ENCODE measurements around the gene OBSCN. TPM values are rescaled to one million over a fixed set of nuclear protein-coding genes. Genes with fewer than 3 reads are reported as not detected.

Gene OBSCN
- total and polyA plus RNA-seq, 11 donors = 155 to 524 (median 354) TPM

DNA sequence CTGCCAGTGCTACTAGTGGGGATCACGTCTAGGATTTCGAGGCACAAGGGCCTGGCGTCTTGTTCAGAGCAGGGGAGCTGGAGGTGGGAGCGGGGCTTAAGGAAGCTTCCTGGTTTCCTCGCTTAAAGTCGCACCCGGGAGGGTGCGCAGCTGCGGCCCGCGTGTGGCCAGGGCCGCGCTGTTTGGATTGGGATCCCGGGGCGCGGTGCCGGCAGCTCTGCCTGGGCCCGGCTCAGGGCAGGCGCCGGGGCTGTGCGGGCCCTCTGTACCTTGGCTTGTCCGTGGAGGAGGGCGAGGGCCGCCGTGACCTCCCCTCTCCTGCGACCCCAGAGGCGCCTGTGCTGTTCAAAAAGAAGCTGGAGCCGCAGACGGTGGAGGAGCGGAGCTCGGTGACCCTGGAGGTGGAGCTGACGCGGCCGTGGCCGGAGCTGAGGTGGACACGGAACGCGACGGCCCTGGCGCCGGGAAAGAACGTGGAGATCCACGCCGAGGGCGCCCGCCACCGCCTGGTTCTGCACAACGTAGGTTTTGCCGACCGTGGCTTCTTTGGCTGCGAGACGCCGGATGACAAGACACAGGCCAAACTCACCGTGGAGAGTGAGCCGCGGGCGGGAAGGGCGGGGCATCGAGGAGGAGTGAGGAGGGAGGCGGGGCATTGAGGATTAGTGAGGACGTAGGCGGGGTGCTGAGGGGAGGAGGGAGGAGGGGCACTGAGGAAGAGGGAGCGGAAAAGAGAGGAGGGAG lies 67.8 kb downstream of the OBSCN start:
- Histone ChIP-seq H3K36me3 (peaks cover 0 to 89% (median 32%) of the 10 kb centered on the region in 9 donors), H3K27ac (peak overlapping the region in 10 of 12 donors; percentile 39 to 80 (median 60)), H3K4me1 (peaks cover 0 to 25% (median 9%) of the 10 kb centered on the region in 12 donors), H3K9me3 (no peaks in the 10 kb centered on the region), H3K4me3 (peak overlapping the region; percentile 23 to 70 (median 61)), H3K27me3 (no peaks in the 10 kb centered on the region)
- intact Hi-C loops (cut with DNase I) = loop anchor here in 4 of 10 donors (5.0 to 10.0 kb wide), 2 partner anchors 138 to 141 kb away; no protein-coding TSS in a partner anchor
- ATAC-seq (peak; percentile 63 to 85 (median 68)), DNase-seq (peak; percentile 88 to 90 (median 90))
- 22 to 30% (median 30%) methylated on average over 39 to 63 of the region's 63 CpGs for WGBS, 4 donors
- TF ChIP-seq, protein P1, sequence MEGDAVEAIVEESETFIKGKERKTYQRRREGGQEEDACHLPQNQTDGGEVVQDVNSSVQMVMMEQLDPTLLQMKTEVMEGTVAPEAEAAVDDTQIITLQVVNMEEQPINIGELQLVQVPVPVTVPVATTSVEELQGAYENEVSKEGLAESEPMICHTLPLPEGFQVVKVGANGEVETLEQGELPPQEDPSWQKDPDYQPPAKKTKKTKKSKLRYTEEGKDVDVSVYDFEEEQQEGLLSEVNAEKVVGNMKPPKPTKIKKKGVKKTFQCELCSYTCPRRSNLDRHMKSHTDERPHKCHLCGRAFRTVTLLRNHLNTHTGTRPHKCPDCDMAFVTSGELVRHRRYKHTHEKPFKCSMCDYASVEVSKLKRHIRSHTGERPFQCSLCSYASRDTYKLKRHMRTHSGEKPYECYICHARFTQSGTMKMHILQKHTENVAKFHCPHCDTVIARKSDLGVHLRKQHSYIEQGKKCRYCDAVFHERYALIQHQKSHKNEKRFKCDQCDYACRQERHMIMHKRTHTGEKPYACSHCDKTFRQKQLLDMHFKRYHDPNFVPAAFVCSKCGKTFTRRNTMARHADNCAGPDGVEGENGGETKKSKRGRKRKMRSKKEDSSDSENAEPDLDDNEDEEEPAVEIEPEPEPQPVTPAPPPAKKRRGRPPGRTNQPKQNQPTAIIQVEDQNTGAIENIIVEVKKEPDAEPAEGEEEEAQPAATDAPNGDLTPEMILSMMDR (IDR thresholded peaks at IDR 0.05) = no peak
- no peak for TF ChIP-seq POLR2A (IDR thresholded peaks at IDR 0.05)

DNA sequence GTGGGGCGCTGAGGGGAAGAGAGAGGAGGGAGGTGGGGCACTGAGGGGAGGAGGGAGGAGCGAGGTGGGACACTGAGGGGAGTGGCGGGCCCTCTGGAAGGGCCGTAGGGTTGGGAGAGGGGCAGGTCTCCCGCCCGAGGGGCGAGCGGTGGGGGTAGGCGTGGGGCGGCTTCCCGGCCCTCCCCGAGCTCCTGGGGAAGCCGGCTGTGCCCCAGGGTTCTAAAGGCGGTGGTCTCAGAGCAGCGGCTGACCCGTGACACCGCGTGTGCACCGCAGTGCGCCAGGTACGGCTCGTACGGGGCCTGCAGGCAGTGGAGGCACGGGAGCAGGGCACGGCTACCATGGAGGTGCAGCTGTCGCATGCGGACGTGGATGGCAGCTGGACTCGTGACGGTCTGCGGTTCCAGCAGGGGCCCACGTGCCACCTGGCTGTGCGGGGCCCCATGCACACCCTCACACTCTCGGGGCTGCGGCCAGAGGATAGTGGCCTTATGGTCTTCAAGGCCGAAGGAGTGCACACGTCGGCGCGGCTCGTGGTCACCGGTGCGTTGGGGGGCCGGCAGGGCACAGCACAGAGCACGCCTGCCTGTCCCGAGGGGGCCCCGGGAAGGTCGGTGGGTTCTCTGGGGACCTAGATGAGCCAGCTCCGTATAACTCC lies 68.5 kb downstream of the OBSCN start:
- no peak for TF ChIP-seq POLR2A (IDR thresholded peaks at IDR 0.05)
- TF ChIP-seq, protein P1 (IDR thresholded peaks at IDR 0.05) = no peak
- Histone ChIP-seq H3K4me3 (peak overlapping the region; percentile 17 to 70 (median 61)), H3K4me1 (peaks cover 0 to 25% (median 9%) of the 10 kb centered on the region in 12 donors), H3K36me3 (peaks cover 0 to 95% (median 38%) of the 10 kb centered on the region in 9 donors), H3K9me3 (no peaks in the 10 kb centered on the region), H3K27ac (peak overlapping the region in 9 of 12 donors; percentile 6 to 80 (median 42)), H3K27me3 (no peaks in the 10 kb centered on the region)
- intact Hi-C loops (cut with DNase I) = loop anchor here in 4 of 10 donors (5.0 to 10.0 kb wide), 2 partner anchors 139 to 142 kb away; no protein-coding TSS in a partner anchor
- 30 to 51% (median 34%) methylated on average over 17 to 49 of the region's 49 CpGs for WGBS, 4 donors
- DNase-seq = peak in 1 of 5 donors; percentile 20
- ATAC-seq = no peak

DNA sequence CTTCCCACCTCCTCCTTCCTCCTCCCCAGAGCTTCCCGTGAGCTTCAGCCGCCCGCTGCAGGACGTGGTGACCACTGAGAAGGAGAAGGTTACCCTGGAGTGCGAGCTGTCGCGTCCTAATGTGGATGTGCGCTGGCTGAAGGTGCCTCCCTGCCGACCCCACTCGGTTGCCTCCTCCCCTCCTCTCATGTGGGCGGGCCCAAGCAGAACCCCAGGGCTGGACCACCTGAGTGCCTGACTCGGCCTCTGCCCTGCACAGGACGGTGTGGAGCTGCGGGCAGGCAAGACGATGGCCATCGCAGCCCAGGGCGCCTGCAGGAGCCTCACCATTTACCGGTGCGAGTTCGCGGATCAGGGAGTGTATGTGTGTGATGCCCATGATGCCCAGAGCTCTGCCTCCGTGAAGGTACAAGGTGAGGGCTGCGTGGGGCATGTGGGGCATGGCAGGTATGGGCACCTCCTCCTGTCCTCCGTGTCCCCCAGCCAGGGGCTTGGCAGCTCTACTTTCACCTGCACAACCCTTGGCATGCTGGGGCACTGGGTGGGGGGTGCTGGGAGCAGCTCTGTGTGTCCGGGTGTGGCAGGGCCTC lies 69.2 kb downstream of the OBSCN start:
- WGBS, 4 donors = 76 to 84% (median 81%) methylated on average over 21 to 25 of the region's 25 CpGs

More for the DNA sequence above, 69.2 kb downstream of the OBSCN start:
- TF ChIP-seq, protein P1 (IDR thresholded peaks at IDR 0.05) = no peak
- TF ChIP-seq POLR2A (IDR thresholded peaks at IDR 0.05) = no peak
- ATAC-seq (no peak), DNase-seq (peak in 2 of 5 donors; percentile 26 to 60)
- Histone ChIP-seq H3K4me1 (peaks cover 0 to 23% (median 9%) of the 10 kb centered on the region in 12 donors), H3K27me3 (no peaks in the 10 kb centered on the region), H3K4me3 (peak overlapping the region in 4 of 12 donors; percentile 49 to 69 (median 64)), H3K36me3 (peaks cover 0 to 94% (median 42%) of the 10 kb centered on the region in 9 donors), H3K9me3 (no peaks in the 10 kb centered on the region), H3K27ac (peak overlapping the region in 3 of 12 donors; percentile 6 to 80 (median 65))
- intact Hi-C loops (cut with DNase I) = loop anchor here in 4 of 10 donors (5.0 to 10.0 kb wide), 2 partner anchors 140 to 142 kb away; no protein-coding TSS in a partner anchor

Measured in heart left ventricle (tissue), 16 donors.